Measurements from ENCODE around the gene SMIM12.
"Not testable (repeated sequence)": the region's sequence is repeated elsewhere in the genome, so short reads cannot be mapped to it uniquely, and the experiment has no call there.

The SMIM12 gene

GRCh38 chr1:34829250-34829649 is 30.3 kb downstream of the SMIM12 start:
- ATAC-seq (replicated peaks; ENCODE audit: extremely low read depth, poor library complexity, severe bottlenecking) (no peak), DNase-seq (ENCODE audit: low spot score in 2 of 2) (no peak)
- Mint-ChIP-seq H3K36me3 (ENCODE audit: insufficient read depth) (no peaks in the 10 kb centered on the region), H3K27me3 (no peaks in the 10 kb centered on the region), H3K27ac (ENCODE audit: low read depth) (no peak overlapping the region), H3K9me3 (peaks cover under 1% of the 10 kb centered on the region), H3K4me3 (no peak overlapping the region), H3K4me1 (no peaks in the 10 kb centered on the region)

DNA sequence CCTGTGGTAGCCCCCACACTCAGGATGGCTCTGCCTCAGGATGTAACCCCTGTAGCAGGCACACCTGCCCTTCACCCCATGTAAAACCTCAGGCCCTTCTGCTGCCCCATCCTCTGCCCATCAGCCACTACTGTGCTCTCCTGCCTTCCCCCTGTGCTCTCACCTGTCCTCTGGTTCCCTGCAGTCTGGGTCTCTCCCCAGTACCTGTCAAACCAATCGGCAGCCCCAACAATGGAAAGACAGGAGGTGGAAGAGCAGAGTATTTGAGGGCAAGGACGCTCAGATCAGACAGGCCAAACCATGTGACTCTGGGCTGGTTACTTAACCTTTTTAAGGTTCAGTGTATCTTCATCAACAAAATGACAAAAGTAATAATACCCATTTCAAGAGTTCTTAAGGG is 30.9 kb downstream of the SMIM12 start:
- peaks cover 6% of the 10 kb centered on the region for H3K9me3 Mint-ChIP-seq
- no peaks in the 10 kb centered on the region for H3K4me1 Mint-ChIP-seq
- no peaks in the 10 kb centered on the region for H3K36me3 Mint-ChIP-seq (ENCODE audit: insufficient read depth)
- no peak for DNase-seq (ENCODE audit: low spot score in 2 of 2)
- ATAC-seq (replicated peaks; ENCODE audit: extremely low read depth, poor library complexity, severe bottlenecking), result no peak
- no peak overlapping the region for H3K4me3 Mint-ChIP-seq
- H3K27me3 Mint-ChIP-seq, result no peaks in the 10 kb centered on the region
- no peak overlapping the region for H3K27ac Mint-ChIP-seq (ENCODE audit: low read depth)

GRCh38 chr1:34827341-34827941 is 32.1 kb downstream of the SMIM12 start:
- Mint-ChIP-seq H3K4me3 (no peak overlapping the region), H3K9me3 (peaks cover 6% of the 10 kb centered on the region), H3K27ac (ENCODE audit: low read depth) (no peak overlapping the region), H3K27me3 (no peaks in the 10 kb centered on the region), H3K4me1 (no peaks in the 10 kb centered on the region), H3K36me3 (ENCODE audit: insufficient read depth) (no peaks in the 10 kb centered on the region)
- ATAC-seq (replicated peaks; ENCODE audit: extremely low read depth, poor library complexity, severe bottlenecking) (no peak), DNase-seq (ENCODE audit: low spot score in 2 of 2) (no peak)

DNA sequence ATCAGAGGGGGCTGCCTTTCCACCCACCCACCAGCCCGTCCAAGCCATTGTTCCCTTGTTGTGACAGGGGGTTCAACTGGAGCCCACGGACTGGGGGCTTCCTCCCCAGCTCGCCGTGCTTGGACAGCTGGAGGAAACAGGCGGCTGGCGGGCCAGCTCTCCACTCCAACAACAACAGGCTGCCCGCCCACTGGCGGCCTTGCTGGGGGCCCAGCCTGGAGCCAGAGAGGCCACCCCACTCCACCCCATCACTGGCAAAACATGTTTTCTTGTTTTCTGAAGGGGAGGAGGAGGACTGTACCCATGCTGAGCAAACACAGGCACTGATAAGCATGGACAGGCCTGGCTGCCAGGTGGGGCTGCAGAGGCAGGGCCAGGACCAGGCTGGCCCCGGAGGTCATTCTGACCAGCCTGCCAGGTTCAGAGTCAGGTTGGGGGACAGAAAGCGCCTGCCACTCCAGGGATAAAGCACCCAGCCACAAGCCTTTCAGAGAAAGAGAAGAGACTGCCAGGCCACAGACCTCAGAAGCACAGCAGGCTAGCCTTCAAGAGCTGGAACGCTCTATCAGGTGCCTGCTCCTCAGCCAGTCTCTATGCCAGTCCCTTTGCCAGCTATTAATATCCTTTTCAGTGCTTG is 34.0 kb downstream of the SMIM12 start:
- H3K27me3 Mint-ChIP-seq, result no peaks in the 10 kb centered on the region
- ATAC-seq (replicated peaks; ENCODE audit: extremely low read depth, poor library complexity, severe bottlenecking) (no peak), DNase-seq (ENCODE audit: low spot score in 2 of 2) (no peak)
- peaks cover 6% of the 10 kb centered on the region for H3K9me3 Mint-ChIP-seq
- H3K4me3 Mint-ChIP-seq, result no peak overlapping the region
- H3K27ac Mint-ChIP-seq (ENCODE audit: low read depth), result no peak overlapping the region
- H3K36me3 Mint-ChIP-seq (ENCODE audit: insufficient read depth), result no peaks in the 10 kb centered on the region
- no peaks in the 10 kb centered on the region for H3K4me1 Mint-ChIP-seq

GRCh38 chr1:34824817-34825454 is 34.6 kb downstream of the SMIM12 start:
- H3K4me1 Mint-ChIP-seq, result no peaks in the 10 kb centered on the region
- no peak for ATAC-seq (replicated peaks; ENCODE audit: extremely low read depth, poor library complexity, severe bottlenecking)
- no peaks in the 10 kb centered on the region for H3K36me3 Mint-ChIP-seq (ENCODE audit: insufficient read depth)
- peaks cover 6% of the 10 kb centered on the region for H3K9me3 Mint-ChIP-seq
- no peak for DNase-seq (ENCODE audit: low spot score in 2 of 2)
- H3K27ac Mint-ChIP-seq (ENCODE audit: low read depth), result no peak overlapping the region
- H3K4me3 Mint-ChIP-seq, result no peak overlapping the region
- no peaks in the 10 kb centered on the region for H3K27me3 Mint-ChIP-seq

- no peak overlapping the region for H3K27ac Mint-ChIP-seq (ENCODE audit: low read depth)
- ATAC-seq (replicated peaks; ENCODE audit: extremely low read depth, poor library complexity, severe bottlenecking) (no peak), DNase-seq (ENCODE audit: low spot score in 2 of 2) (no peak)
These were observed 37.3 kb downstream of the SMIM12 start for GRCh38 chr1:34822202-34822601.

DNA sequence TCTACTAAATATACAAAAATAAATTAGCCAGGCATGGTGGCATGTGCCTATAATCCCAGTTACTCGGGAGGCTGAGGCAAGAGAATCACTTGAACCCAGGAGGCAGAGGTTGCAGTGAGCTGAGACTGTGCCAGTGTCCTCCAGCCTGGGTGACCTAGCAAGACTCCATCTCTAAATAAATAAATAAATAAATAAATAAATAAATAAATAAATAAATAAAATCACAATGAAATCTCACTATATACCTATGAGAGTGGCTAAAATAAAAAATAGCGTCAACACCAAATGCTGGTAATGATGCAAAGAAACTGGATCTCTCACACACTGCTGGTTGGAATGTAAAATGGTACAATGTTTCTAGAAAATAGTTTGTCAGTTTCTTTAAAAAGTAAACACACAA is 40.7 kb downstream of the SMIM12 start:
- not testable (repeated sequence) for H3K4me3 Mint-ChIP-seq; DNase-seq (ENCODE audit: low spot score in 2 of 2); ATAC-seq (replicated peaks; ENCODE audit: extremely low read depth, poor library complexity, severe bottlenecking); H3K9me3 Mint-ChIP-seq; H3K27ac Mint-ChIP-seq (ENCODE audit: low read depth); H3K36me3 Mint-ChIP-seq (ENCODE audit: insufficient read depth); H3K4me1 Mint-ChIP-seq; H3K27me3 Mint-ChIP-seq

More at GRCh38 chr1:34822202-34822601, 37.3 kb downstream of the SMIM12 start:
- Mint-ChIP-seq H3K36me3 (ENCODE audit: insufficient read depth) (no peaks in the 10 kb centered on the region), H3K9me3 (peaks cover 6% of the 10 kb centered on the region), H3K4me3 (no peak overlapping the region), H3K27me3 (no peaks in the 10 kb centered on the region), H3K4me1 (no peaks in the 10 kb centered on the region)

DNA sequence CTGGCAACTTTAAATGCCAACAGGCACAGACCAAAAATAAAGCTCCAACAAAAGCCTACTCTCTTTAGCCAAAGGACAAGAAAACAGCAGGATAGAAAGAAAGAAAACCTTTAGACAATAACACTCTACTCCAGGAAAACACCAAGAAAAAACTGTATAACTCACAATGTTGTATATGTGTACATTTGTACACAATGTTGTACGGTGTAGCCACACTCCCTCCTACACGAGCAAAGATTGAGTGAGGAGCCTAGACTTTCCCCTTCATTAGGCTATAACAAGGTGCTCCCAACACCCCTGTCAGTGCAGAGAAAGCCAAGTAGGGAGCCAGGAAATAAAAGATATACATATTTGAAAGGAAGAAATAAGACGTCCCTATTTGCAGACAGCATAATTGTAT is 42.8 kb downstream of the SMIM12 start:
- ATAC-seq (replicated peaks; ENCODE audit: extremely low read depth, poor library complexity, severe bottlenecking) (no peak), DNase-seq (ENCODE audit: low spot score in 2 of 2) (no peak)
- H3K9me3 Mint-ChIP-seq, result no peaks in the 10 kb centered on the region
- no peaks in the 10 kb centered on the region for H3K27me3 Mint-ChIP-seq
- no peaks in the 10 kb centered on the region for H3K4me1 Mint-ChIP-seq
- H3K4me3 Mint-ChIP-seq, result no peak overlapping the region
- H3K36me3 Mint-ChIP-seq (ENCODE audit: insufficient read depth), result no peaks in the 10 kb centered on the region
- H3K27ac Mint-ChIP-seq (ENCODE audit: low read depth), result no peak overlapping the region

GRCh38 chr1:34816332-34816731 is 43.2 kb downstream of the SMIM12 start:
- DNase-seq (ENCODE audit: low spot score in 2 of 2), result no peak
- Mint-ChIP-seq H3K9me3 (no peaks in the 10 kb centered on the region), H3K27me3 (no peaks in the 10 kb centered on the region), H3K4me3 (no peak overlapping the region), H3K27ac (ENCODE audit: low read depth) (no peak overlapping the region), H3K4me1 (no peaks in the 10 kb centered on the region), H3K36me3 (ENCODE audit: insufficient read depth) (no peaks in the 10 kb centered on the region)
- ATAC-seq (replicated peaks; ENCODE audit: extremely low read depth, poor library complexity, severe bottlenecking), result no peak

DNA sequence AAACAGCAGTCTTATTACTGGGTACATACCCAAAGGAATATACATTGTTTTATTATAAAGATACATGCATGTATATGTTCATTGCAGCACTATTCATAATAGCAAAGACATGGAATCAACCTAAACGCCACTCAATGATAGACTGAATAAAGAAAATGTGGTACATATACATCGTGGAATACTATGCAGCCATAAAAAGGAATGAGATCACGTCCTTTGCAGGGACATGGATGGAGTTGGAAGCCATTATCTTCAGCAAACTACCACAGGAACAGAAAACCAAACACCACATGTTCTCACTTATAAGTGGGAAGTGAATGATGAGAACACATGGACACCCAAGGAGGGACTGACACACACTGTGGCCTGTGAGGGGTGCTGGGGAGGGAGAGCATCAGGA is 48.8 kb downstream of the SMIM12 start:
- not testable (repeated sequence) for DNase-seq (ENCODE audit: low spot score in 2 of 2); H3K9me3 Mint-ChIP-seq; ATAC-seq (replicated peaks; ENCODE audit: extremely low read depth, poor library complexity, severe bottlenecking); H3K4me1 Mint-ChIP-seq; H3K4me3 Mint-ChIP-seq; H3K27ac Mint-ChIP-seq (ENCODE audit: low read depth); H3K36me3 Mint-ChIP-seq (ENCODE audit: insufficient read depth); H3K27me3 Mint-ChIP-seq

GRCh38 chr1:34808051-34808810 is 51.3 kb downstream of the SMIM12 start:
- DNase-seq (ENCODE audit: low spot score in 2 of 2) (no peak), ATAC-seq (replicated peaks; ENCODE audit: extremely low read depth, poor library complexity, severe bottlenecking) (no peak)
- Mint-ChIP-seq H3K36me3 (ENCODE audit: insufficient read depth) (no peaks in the 10 kb centered on the region), H3K4me3 (no peak overlapping the region), H3K9me3 (peaks cover 6% of the 10 kb centered on the region), H3K4me1 (no peaks in the 10 kb centered on the region), H3K27me3 (no peaks in the 10 kb centered on the region), H3K27ac (ENCODE audit: low read depth) (no peak overlapping the region)

- Mint-ChIP-seq H3K36me3 (ENCODE audit: insufficient read depth) (no peaks in the 10 kb centered on the region), H3K4me1 (no peaks in the 10 kb centered on the region), H3K9me3 (peaks cover 8% of the 10 kb centered on the region), H3K27me3 (no peaks in the 10 kb centered on the region), H3K27ac (ENCODE audit: low read depth) (no peak overlapping the region), H3K4me3 (no peak overlapping the region)
- ATAC-seq (replicated peaks; ENCODE audit: extremely low read depth, poor library complexity, severe bottlenecking), result no peak
- DNase-seq (ENCODE audit: low spot score in 2 of 2), result no peak
These were observed 53.2 kb downstream of the SMIM12 start for GRCh38 chr1:34806396-34806795.

DNA sequence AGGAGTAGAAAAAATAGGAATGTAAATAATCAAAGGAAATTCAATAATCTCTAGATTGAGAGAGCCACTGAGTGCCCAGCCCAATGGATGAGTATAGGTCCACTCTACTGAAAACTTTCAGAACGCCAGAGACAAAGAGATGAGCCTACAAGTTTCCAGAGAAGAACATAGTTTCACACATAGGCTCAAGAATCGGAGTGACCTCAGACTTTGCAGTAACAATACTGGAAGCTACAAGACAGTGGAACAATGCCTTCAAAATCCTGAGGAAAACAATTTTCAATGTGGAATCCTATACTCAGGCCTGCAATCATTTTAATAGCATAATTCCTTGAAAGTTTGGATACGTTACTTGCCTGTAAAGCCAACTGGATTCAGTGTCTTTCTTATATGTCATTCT is 55.8 kb downstream of the SMIM12 start:
- Mint-ChIP-seq H3K4me3 (no peak overlapping the region), H3K27me3 (no peaks in the 10 kb centered on the region), H3K36me3 (ENCODE audit: insufficient read depth) (no peaks in the 10 kb centered on the region), H3K27ac (ENCODE audit: low read depth) (no peak overlapping the region), H3K4me1 (no peaks in the 10 kb centered on the region), H3K9me3 (peaks cover 8% of the 10 kb centered on the region)
- ATAC-seq (replicated peaks; ENCODE audit: extremely low read depth, poor library complexity, severe bottlenecking), result no peak
- DNase-seq (ENCODE audit: low spot score in 2 of 2), result no peak

Data from central memory CD8-positive, alpha-beta T cell (primary cell).